Brain microvascular endothelial cell (primary cell): ENCODE results near the gene GMIP.
"Not testable (repeated sequence)": the region's sequence is repeated elsewhere in the genome, so short reads cannot be mapped to it uniquely, and the experiment has no call there.

Source experiments
- DNase-seq: peaks from one replicate; pipeline ENCODE4 v3.0.0-alpha.2; 2020
- H3K27ac ChIP-seq: fragments of 250-450 bp; sonication (Bioruptor Pico); 2 replicates; pipeline ENCODE4 v1.5.1; 2020; ENCODE audit warnings: mild to moderate bottlenecking, moderate library complexity
- H3K27me3 ChIP-seq: fragments of 250-450 bp; sonication (Bioruptor Pico); replicated peaks from 2 replicates; pipeline ENCODE4 v1.5.1; 2020; ENCODE audit warnings: mild to moderate bottlenecking
- H3K36me3 ChIP-seq: fragments of 250-450 bp; sonication (Bioruptor Pico); replicated peaks from 2 replicates; pipeline ENCODE4 v1.5.1; 2020; ENCODE audit warnings: mild to moderate bottlenecking
- H3K4me3 ChIP-seq: 2 replicates; pipeline ENCODE4 v1.5.1; 2011; ENCODE audit warnings: low read depth, mild to moderate bottlenecking, control low read depth, low read length, moderate library complexity
- in situ Hi-C: cut with HindIII; loops from 2 replicates; pipeline ENCODE4 v1.10.0; 2017; ENCODE audit warnings: low sequenced_read_pairs, low pct_ligation_motif_present
- TF ChIP-seq, protein P1 (sequence below): IDR thresholded peaks from 2 replicates; pipeline ENCODE4 v1.5.1; 2011; ENCODE audit warnings: low read depth, mild to moderate bottlenecking, moderate library complexity, low read length, control low read depth, inconsistent platforms; ENCODE audit errors: missing control alignments

GMIP gene

DNA sequence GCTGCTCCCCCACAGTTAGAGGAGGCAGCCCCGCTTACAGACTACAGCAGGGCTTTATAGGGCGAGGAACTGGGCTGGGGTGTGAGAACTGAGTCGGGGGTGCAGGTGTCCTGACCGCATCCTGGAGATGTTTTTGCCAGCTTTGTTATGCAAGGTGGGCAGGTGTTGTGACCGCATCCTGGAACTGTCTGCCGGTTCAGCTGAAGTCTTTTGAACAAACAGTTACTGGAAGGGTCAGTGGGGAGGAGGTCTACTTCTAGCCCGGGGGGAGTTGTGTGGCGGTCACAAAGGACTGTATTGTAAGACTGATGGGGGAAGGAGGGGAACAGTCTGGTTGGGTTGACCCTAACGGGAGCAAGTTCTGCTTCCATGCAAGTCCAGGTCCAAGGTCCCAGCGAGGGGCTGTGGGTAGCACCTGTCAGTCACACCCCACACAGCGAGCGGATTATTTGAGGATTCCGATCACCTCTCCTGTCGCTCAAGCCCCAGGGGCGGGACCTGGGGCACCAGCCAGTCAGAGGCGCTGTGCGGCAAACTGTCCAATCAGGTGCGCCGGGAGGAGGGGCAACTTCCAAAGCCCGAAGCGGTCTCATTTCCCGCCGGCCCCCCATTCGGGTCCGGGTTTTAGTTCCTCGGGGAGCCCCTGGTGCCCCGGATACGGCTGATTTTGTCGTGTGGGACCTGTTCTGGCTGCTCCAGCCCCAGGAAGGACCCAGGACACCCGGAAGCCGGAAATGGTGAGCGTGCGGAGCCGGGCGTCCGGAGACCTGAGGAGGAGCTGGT lies 25.0 kb upstream of the GMIP start, which contains the start of gene ZNF101:
Gene ZNF101 (plus strand): TSS at position 610 of the 783 bp plus-strand sequence. CDS start 125 bp downstream, at position 735.
- in situ Hi-C loops: no loop called here
- TF ChIP-seq, protein P1, sequence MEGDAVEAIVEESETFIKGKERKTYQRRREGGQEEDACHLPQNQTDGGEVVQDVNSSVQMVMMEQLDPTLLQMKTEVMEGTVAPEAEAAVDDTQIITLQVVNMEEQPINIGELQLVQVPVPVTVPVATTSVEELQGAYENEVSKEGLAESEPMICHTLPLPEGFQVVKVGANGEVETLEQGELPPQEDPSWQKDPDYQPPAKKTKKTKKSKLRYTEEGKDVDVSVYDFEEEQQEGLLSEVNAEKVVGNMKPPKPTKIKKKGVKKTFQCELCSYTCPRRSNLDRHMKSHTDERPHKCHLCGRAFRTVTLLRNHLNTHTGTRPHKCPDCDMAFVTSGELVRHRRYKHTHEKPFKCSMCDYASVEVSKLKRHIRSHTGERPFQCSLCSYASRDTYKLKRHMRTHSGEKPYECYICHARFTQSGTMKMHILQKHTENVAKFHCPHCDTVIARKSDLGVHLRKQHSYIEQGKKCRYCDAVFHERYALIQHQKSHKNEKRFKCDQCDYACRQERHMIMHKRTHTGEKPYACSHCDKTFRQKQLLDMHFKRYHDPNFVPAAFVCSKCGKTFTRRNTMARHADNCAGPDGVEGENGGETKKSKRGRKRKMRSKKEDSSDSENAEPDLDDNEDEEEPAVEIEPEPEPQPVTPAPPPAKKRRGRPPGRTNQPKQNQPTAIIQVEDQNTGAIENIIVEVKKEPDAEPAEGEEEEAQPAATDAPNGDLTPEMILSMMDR: no peak

DNA sequence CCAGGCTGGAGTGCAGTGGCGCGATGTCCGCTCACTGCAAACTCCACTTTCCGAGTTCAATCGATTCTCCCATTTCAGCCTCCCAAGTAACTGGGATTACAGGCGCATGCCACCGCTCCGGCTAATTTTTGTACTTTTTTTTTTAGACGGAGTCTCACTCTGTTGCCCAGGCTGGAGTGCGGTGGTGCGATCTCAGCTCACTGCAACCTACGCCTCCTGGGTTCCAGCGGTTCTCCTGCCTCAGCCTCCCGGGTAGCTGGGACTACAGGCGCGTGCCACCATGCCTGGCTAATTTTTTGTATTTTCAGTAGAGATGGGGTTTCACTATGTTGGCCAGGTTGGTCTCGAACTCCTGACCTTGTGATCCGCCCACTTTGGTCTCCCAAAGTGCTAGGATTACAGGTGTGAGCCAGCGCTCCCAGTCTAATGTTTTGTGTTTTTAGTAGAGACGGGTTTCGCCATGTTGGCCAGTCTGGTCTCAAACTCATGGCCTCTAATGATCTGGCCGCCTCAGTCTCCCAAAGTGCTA lies 22.0 kb upstream of the GMIP start:
- H3K4me3 ChIP-seq, DNase-seq, H3K27ac ChIP-seq, in situ Hi-C loops, H3K36me3 ChIP-seq, H3K27me3 ChIP-seq: not testable (repeated sequence)

More for the DNA sequence above, 25.0 kb upstream of the GMIP start, which contains the start of gene ZNF101:
- Histone ChIP-seq H3K27ac (peak within 1 kb of the TSS; percentile 45), H3K36me3 (no peaks in the 10 kb centered on the region), H3K27me3 (no peaks in the 10 kb centered on the region), H3K4me3 (peak within 1 kb of the TSS; percentile 85)
- peak; percentile 85 for DNase-seq

DNA sequence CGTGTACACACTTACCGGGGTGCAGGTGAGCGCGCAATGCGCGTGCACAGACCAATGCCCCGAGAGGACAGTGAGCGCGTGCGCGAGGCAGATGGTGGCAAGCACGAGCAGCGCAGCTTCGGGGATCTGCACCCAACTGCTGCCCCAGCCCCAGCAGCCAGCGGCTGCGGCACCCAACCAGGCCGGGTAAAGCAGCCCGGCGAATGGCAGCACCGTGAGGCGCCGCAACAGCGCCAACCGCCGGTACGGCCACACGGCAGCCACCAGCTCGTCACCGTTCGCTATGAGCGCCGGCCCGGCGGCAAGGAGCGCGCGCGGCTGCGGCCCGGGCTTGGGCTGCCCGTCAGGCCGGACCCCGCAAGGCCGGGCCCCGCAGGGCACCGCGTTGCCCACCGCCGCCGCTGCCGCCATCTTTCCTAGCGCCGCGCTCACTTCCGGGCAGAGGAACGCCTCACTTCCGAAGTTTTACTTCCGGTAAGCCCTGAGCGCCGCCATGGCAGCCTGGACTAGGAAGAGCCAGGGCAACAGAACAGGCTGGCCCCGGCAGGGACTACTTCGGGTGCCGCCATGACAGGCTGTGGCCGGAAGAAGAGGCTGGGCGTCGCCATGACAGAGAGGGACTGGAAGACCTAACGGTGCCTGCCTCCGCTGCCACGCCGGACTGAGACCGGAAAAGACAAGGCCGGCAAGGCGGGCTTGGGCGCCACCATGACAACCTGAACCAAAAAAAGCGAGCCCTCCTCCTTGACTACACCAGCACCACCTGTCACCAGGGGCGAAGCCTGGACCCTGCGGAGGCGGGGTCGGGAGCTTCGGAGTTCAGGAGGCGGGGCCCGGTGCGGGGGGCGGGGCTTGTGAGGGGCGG lies 20.0 kb upstream of the GMIP start, which contains the start of gene ATP13A1:
Gene ATP13A1 (minus strand): TSS at position 421 of the 865 bp plus-strand sequence. CDS start 10 bp downstream, at position 411.
- DNase-seq: peak; percentile 92
- peaks cover 14% of the 10 kb centered on the region for H3K36me3 ChIP-seq
- H3K4me3 ChIP-seq: peak within 1 kb of the TSS; percentile 97
- in situ Hi-C loops: no loop called here
- no peaks in the 10 kb centered on the region for H3K27me3 ChIP-seq
- TF ChIP-seq, protein P1: peak; percentile 13
- peak within 1 kb of the TSS; percentile 91 for H3K27ac ChIP-seq

DNA sequence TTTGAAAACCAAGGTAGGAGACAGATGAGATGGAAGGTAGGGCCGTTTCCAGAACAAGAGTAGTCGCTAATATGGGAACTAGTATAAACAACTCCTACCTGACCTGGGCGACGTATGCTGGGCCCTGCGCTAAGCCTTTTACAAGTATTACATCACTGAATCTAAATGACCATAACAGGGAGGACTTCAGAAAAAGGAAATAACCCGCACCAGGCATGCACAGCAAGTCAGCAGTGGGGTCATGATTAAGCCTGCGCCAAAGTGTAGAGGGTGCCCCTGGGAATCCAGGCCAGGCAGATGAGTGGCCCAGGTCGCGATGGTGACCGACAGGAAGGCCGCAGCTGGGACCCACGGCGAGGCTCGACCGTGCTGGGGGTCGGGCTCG lies 19.4 kb upstream of the GMIP start:
- H3K27ac ChIP-seq: peak overlapping the region; percentile 91
- H3K36me3 ChIP-seq: peaks cover 18% of the 10 kb centered on the region
- no peak for DNase-seq
- TF ChIP-seq, protein P1: no peak
- H3K27me3 ChIP-seq: no peaks in the 10 kb centered on the region
- in situ Hi-C loops: no loop called here
- H3K4me3 ChIP-seq: peak overlapping the region; percentile 97

DNA sequence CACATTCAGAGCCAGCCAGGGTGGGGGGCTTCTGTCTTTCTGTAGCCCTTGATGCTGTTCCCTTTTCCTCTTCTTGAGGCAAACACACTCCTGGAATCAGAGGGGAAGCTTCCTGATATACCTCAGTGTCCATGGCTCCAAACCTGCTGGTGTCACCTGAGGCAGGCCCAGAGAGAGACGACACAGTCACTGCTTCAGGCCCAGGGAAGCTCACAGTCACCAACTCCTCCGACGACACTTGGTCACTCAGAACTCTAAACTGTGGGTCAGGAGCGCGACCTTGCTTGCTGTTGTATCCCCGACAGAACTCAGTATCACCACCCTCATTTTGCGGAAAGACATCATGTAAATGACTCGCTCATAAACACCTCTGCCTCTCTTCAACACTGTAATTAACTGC lies 18.9 kb upstream of the GMIP start:
- Histone ChIP-seq H3K27me3 (no peaks in the 10 kb centered on the region), H3K27ac (no peak overlapping the region), H3K4me3 (peak overlapping the region; percentile 97), H3K36me3 (peaks cover 23% of the 10 kb centered on the region)
- in situ Hi-C loops: no loop called here
- TF ChIP-seq, protein P1: no peak
- no peak for DNase-seq
